Measurements from ENCODE around the gene DNAJC30. TPM values are rescaled to one million over a fixed set of nuclear protein-coding genes. Genes with fewer than 3 reads are reported as not detected.

The DNAJC30 gene
- total and polyA plus RNA-seq, 8 donors, result 7.2 to 10.4 (median 9.9) TPM

DNA sequence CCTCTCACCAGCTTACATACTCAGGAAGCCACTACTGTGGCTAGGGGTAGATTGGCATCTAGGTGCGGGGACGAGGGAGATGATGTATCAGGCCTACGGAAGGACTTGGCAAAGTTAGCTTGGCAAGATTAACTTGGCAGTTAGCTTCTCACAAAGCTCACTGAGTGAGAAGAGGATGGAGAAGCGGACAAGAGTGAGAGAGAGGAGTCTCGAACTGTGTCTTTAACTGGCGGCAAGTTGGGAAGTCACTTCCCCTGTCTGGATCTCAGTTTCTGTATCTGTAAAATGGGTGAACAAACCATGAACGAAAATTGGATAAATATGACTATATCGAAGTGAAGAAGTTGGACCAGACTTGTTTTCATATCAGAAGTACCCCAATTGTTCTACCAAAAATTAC lies 49.4 kb downstream of the DNAJC30 start:
- H3K27me3 ChIP-seq, result peaks cover 0 to 55% of the 10 kb centered on the region in 2 donors
- DNase-seq, result no peak
- TF ChIP-seq, protein P1, sequence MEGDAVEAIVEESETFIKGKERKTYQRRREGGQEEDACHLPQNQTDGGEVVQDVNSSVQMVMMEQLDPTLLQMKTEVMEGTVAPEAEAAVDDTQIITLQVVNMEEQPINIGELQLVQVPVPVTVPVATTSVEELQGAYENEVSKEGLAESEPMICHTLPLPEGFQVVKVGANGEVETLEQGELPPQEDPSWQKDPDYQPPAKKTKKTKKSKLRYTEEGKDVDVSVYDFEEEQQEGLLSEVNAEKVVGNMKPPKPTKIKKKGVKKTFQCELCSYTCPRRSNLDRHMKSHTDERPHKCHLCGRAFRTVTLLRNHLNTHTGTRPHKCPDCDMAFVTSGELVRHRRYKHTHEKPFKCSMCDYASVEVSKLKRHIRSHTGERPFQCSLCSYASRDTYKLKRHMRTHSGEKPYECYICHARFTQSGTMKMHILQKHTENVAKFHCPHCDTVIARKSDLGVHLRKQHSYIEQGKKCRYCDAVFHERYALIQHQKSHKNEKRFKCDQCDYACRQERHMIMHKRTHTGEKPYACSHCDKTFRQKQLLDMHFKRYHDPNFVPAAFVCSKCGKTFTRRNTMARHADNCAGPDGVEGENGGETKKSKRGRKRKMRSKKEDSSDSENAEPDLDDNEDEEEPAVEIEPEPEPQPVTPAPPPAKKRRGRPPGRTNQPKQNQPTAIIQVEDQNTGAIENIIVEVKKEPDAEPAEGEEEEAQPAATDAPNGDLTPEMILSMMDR (IDR thresholded peaks at IDR 0.05), result no peak

DNA sequence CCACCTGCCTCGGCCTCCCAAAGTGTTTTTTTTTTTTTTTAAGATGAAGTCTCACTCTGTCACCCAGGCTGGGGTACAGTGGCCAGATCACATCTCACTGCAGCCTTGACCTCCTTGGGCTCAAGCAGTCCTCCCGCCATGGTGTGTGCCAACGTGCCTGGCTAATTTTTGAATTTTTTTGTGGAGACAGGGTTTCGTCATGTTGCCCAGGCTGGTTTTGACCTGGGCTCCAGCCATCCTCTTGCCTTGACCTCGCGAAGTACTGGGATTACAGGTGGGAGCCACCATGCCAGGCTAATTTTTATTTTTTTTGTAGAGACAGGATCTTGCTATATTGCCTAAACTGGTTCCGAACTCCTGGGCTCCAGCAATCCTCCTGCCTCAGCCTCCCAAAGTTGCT lies 49.9 kb downstream of the DNAJC30 start:
- Histone ChIP-seq H3K27me3 (peaks cover 0 to 60% of the 10 kb centered on the region in 2 donors), H3K9me3 (no peaks in the 10 kb centered on the region)
- TF ChIP-seq, protein P1 (IDR thresholded peaks at IDR 0.05), result no peak

More for the DNA sequence above, 49.4 kb downstream of the DNAJC30 start:
- intact Hi-C loops (cut with DNase I), result no loop called here
- no peak for ATAC-seq
- no peaks in the 10 kb centered on the region for H3K36me3 ChIP-seq
- no peaks in the 10 kb centered on the region for H3K4me1 ChIP-seq
- H3K27ac ChIP-seq, result no peak overlapping the region
- no peak overlapping the region for H3K4me3 ChIP-seq
- H3K9me3 ChIP-seq, result no peaks in the 10 kb centered on the region

DNA sequence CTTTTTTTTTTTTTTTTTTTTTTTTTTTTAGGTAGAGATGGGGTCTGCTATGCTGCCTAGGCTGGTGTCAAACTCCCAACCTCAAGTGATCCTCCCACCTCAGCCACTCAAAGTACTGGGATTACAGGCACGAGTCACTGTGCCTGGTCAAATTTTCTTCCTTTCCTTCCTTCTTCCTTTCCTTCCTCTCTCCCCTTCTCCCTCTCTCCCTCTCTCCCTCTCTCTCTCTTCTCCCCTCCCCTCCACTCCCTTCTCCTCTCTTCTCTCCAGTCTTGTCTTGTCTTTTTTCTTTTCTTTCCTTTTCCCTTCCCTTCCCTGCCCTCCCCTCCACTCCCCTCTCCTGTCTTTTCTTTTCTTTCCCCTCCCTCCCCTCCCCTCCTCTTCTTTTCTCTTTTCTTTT lies 51.7 kb downstream of the DNAJC30 start:
- no peak for DNase-seq
- Histone ChIP-seq H3K4me1 (no peaks in the 10 kb centered on the region), H3K27ac (no peak overlapping the region), H3K36me3 (no peaks in the 10 kb centered on the region), H3K27me3 (peaks cover 0 to 78% of the 10 kb centered on the region in 2 donors), H3K9me3 (no peaks in the 10 kb centered on the region), H3K4me3 (no peak overlapping the region)
- intact Hi-C loops (cut with DNase I), result no loop called here
- TF ChIP-seq, protein P1 (IDR thresholded peaks at IDR 0.05), result no peak
- ATAC-seq, result no peak

More for the DNA sequence above, 49.9 kb downstream of the DNAJC30 start:
- ATAC-seq, result no peak
- Histone ChIP-seq H3K4me1 (no peaks in the 10 kb centered on the region), H3K27ac (no peak overlapping the region), H3K4me3 (no peak overlapping the region), H3K36me3 (no peaks in the 10 kb centered on the region)
- no peak for DNase-seq
- intact Hi-C loops (cut with DNase I), result no loop called here

Small RNAs within 50 kb of the gene (microRNA-seq; reads per million reads assigned to microRNA genes)
- 0 to 0.14 reads per million in 2 donors for gene MIR4284

Other genes starting within 250 kb of the DNAJC30 start
- under 1 TPM; 0.41 to 0.55 TPM for gene FZD9, start 249.7 kb downstream of the DNAJC30 start, total RNA-seq
- gene FZD9, start 249.7 kb downstream of the DNAJC30 start, polyA plus RNA-seq (ENCODE audit: insufficient read length in 6 of 6), result under 1 TPM; 0.37 to 0.84 (median 0.63) TPM
- gene BAZ1B, start 161.2 kb downstream of the DNAJC30 start, total RNA-seq, result 10 to 100 TPM; 51.7 to 55.8 TPM
- gene BAZ1B, start 161.2 kb downstream of the DNAJC30 start, polyA plus RNA-seq (ENCODE audit: insufficient read length in 6 of 6), result 10 to 100 TPM; 69.6 to 84.8 (median 74.2) TPM
- 10 to 100 TPM; 46.0 to 57.8 TPM for gene BCL7B, start 125.8 kb downstream of the DNAJC30 start, total RNA-seq
- gene BCL7B, start 125.8 kb downstream of the DNAJC30 start, polyA plus RNA-seq (ENCODE audit: insufficient read length in 6 of 6), result 10 to 100 TPM; 27.9 to 37.5 (median 31.8) TPM
- gene TBL2, start 104.9 kb downstream of the DNAJC30 start, total RNA-seq, result 10 to 100 TPM; 29.9 to 38.8 TPM
- 10 to 100 TPM; 35.4 to 41.0 (median 39.8) TPM for gene TBL2, start 104.9 kb downstream of the DNAJC30 start, polyA plus RNA-seq (ENCODE audit: insufficient read length in 6 of 6)
- gene MLXIPL, start 58.9 kb downstream of the DNAJC30 start, total RNA-seq, result 1 to 10 TPM; 1.4 to 6.2 TPM
- gene MLXIPL, start 58.9 kb downstream of the DNAJC30 start, polyA plus RNA-seq (ENCODE audit: insufficient read length in 6 of 6), result 1 to 10 TPM in 5 of 6 donors, under 1 TPM in 1; 0.67 to 5.3 (median 2.5) TPM
- 1 to 10 TPM in 1 of 2 donors, under 1 TPM in 1; 0.89 to 2.0 TPM for gene VPS37D, start 15.6 kb downstream of the DNAJC30 start, total RNA-seq
- gene VPS37D, start 15.6 kb downstream of the DNAJC30 start, polyA plus RNA-seq (ENCODE audit: insufficient read length in 6 of 6), result 10 to 100 TPM in 1 of 6 donors, 1 to 10 TPM in 5; 6.2 to 10.1 (median 8.3) TPM
- gene BUD23, start 144 bp upstream of the DNAJC30 start, total RNA-seq, result 10 to 100 TPM; 44.6 to 66.3 TPM
- 10 to 100 TPM; 73.9 to 95.0 (median 80.2) TPM for gene BUD23, start 144 bp upstream of the DNAJC30 start, polyA plus RNA-seq (ENCODE audit: insufficient read length in 6 of 6)
- 1 to 10 TPM; 5.4 to 6.9 TPM for gene STX1A, start 36.2 kb upstream of the DNAJC30 start, total RNA-seq
- 10 to 100 TPM in 4 of 6 donors, 1 to 10 TPM in 2; 7.2 to 11.5 (median 10.2) TPM for gene STX1A, start 36.2 kb upstream of the DNAJC30 start, polyA plus RNA-seq (ENCODE audit: insufficient read length in 6 of 6)
- gene ABHD11, start 55.3 kb upstream of the DNAJC30 start, total RNA-seq, result 10 to 100 TPM; 35.6 to 36.3 TPM
- 10 to 100 TPM; 12.5 to 19.9 (median 14.4) TPM for gene ABHD11, start 55.3 kb upstream of the DNAJC30 start, polyA plus RNA-seq (ENCODE audit: insufficient read length in 6 of 6)
- gene CLDN3, start 86.8 kb upstream of the DNAJC30 start, total RNA-seq, result 10 to 100 TPM; 23.8 to 35.9 TPM
- 10 to 100 TPM; 10.1 to 23.8 (median 17.0) TPM for gene CLDN3, start 86.8 kb upstream of the DNAJC30 start, polyA plus RNA-seq (ENCODE audit: insufficient read length in 6 of 6)
- 100 to 1,000 TPM; 108 to 219 TPM for gene CLDN4, start 147.5 kb upstream of the DNAJC30 start, total RNA-seq
- 10 to 100 TPM; 67.1 to 99.4 (median 86.7) TPM for gene CLDN4, start 147.5 kb upstream of the DNAJC30 start, polyA plus RNA-seq (ENCODE audit: insufficient read length in 6 of 6)
- 1 to 10 TPM; 1.5 to 2.6 TPM for gene METTL27, start 159.1 kb upstream of the DNAJC30 start, total RNA-seq
- 1 to 10 TPM; 2.1 to 6.4 (median 4.6) TPM for gene METTL27, start 159.1 kb upstream of the DNAJC30 start, polyA plus RNA-seq (ENCODE audit: insufficient read length in 6 of 6)
- not detected for gene TMEM270, start 177.7 kb upstream of the DNAJC30 start, total RNA-seq
- gene TMEM270, start 177.7 kb upstream of the DNAJC30 start, polyA plus RNA-seq (ENCODE audit: insufficient read length in 6 of 6), result not detected